MCF 10A (cell line): ENCODE data around the gene FAM181B. TPM values are rescaled to one million over a fixed set of nuclear protein-coding genes. Genes with fewer than 3 reads are reported as not detected.

Experiments used
- BruUV-seq: library from RNA; stranded (reverse); fragments of 400-500 nt; replicated peaks from 2 replicates; lab custom pipeline; 2021; lab: Mats Ljungman, UMichigan
- CTCF ChIA-PET: fragments of 300-600 bp; sonication (Branson Sonifier 250); formaldehyde crosslinking; extraction: SDS; loops from one replicate; lab custom pipeline; 2021; ENCODE audit warnings: antibody characterized with exemption, inconsistent platforms; lab: Yijun Ruan, JAX
- POLR2A ChIA-PET: fragments of 300-600, 350-650 bp; sonication (Branson Sonifier 250); formaldehyde crosslinking; extraction: SDS; loops from one replicate; lab custom pipeline; 2020; ENCODE audit warnings: antibody characterized with exemption, inconsistent platforms; lab: Yijun Ruan, JAX
- DNase-seq: peaks from one replicate; pipeline ENCODE4 v3.0.0-alpha.2; 2018; ENCODE audit not compliant: unreplicated experiment
- H3K27ac Mint-ChIP-seq: one replicate; pipeline ENCODE4 v1.8.0; 2022; ENCODE audit warnings: mild to moderate bottlenecking, low read depth, mixed read lengths; ENCODE audit not compliant: unreplicated experiment
- H3K27me3 Mint-ChIP-seq: one replicate; pipeline ENCODE4 v1.8.0; 2022; ENCODE audit warnings: mixed read lengths; ENCODE audit not compliant: insufficient read depth, unreplicated experiment
- H3K36me3 Mint-ChIP-seq: one replicate; pipeline ENCODE4 v1.8.0; 2022; ENCODE audit warnings: mild to moderate bottlenecking, moderate library complexity, mixed read lengths; ENCODE audit not compliant: insufficient read depth, unreplicated experiment
- H3K4me1 Mint-ChIP-seq: one replicate; pipeline ENCODE4 v1.8.0; 2022; ENCODE audit warnings: mixed read lengths; ENCODE audit not compliant: insufficient read depth, unreplicated experiment
- H3K4me3 Mint-ChIP-seq: one replicate; pipeline ENCODE4 v1.8.0; 2022; ENCODE audit warnings: mild to moderate bottlenecking, moderate library complexity, mixed read lengths; ENCODE audit not compliant: unreplicated experiment
- H3K9me3 Mint-ChIP-seq: one replicate; pipeline ENCODE4 v1.8.0; 2022; ENCODE audit warnings: mixed read lengths; ENCODE audit not compliant: unreplicated experiment
- intact Hi-C: fragments of 100-400 bp; cut with micrococcal nuclease; formaldehyde crosslinking; loops from 2 replicates; pipeline ENCODE4 v1.14.1; 2022
- total RNA-seq: library from RNA; stranded (reverse); gene quantifications from 2 replicates; pipeline ENCODE4 v1.2.3, GENCODE V29; 2022
- TF ChIP-seq, protein P1 (sequence below): fragments of 200-600 bp; IDR thresholded peaks from one replicate; pipeline ENCODE4 v1.8.0; 2022; ENCODE audit warnings: antibody characterized with exemption, mild to moderate bottlenecking; ENCODE audit not compliant: unreplicated experiment

Gene FAM181B
- total RNA-seq, 1 experiment from 2014 or later, result not detected

DNA sequence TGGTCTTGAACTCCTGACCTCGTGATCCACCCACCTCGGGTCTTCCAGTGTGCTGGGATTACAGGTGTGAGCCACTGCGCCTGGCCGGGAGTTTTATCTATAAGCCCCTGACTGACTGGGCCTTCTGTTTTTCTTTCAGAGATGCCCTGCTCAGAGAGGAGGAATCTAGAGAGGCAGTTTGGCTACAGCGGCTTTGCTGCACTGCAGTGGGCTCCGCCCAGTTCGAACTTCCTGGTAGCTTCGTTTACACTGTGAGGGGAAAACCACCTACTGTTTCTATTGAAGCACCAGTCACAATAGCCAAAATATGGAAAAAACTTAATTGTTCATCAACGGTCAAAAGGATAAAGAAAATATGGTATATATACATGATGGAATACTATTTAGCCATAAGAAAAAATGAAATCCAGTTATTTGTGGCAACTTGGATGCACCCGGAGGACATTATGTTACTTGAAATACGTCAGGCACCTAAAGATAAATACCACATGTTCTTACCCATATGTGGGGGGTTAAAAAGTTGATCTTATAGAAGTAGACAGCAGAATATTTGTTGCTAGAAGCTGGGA lies 31.9 kb upstream of the FAM181B start:
- Mint-ChIP-seq H3K9me3 (no peaks in the 10 kb centered on the region), H3K27ac (no peak overlapping the region), H3K4me3 (no peak overlapping the region), H3K27me3 (peaks cover 42% of the 10 kb centered on the region), H3K4me1 (no peaks in the 10 kb centered on the region), H3K36me3 (no peaks in the 10 kb centered on the region)
- no TSS peak for BruUV-seq
- TF ChIP-seq, protein P1, sequence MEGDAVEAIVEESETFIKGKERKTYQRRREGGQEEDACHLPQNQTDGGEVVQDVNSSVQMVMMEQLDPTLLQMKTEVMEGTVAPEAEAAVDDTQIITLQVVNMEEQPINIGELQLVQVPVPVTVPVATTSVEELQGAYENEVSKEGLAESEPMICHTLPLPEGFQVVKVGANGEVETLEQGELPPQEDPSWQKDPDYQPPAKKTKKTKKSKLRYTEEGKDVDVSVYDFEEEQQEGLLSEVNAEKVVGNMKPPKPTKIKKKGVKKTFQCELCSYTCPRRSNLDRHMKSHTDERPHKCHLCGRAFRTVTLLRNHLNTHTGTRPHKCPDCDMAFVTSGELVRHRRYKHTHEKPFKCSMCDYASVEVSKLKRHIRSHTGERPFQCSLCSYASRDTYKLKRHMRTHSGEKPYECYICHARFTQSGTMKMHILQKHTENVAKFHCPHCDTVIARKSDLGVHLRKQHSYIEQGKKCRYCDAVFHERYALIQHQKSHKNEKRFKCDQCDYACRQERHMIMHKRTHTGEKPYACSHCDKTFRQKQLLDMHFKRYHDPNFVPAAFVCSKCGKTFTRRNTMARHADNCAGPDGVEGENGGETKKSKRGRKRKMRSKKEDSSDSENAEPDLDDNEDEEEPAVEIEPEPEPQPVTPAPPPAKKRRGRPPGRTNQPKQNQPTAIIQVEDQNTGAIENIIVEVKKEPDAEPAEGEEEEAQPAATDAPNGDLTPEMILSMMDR, result no peak
- intact Hi-C loops, result no loop called here
- ChIA-PET CTCF (interaction anchor here (0.6 to 0.9 kb wide), 2 partner anchors 71 to 112 kb away, joined by 3 to 4 read pairs; no protein-coding TSS in a partner anchor), POLR2A (no interaction called here)
- DNase-seq, result no peak

- Mint-ChIP-seq H3K27me3 (peaks cover 51% of the 10 kb centered on the region), H3K36me3 (no peaks in the 10 kb centered on the region), H3K4me1 (no peaks in the 10 kb centered on the region), H3K9me3 (no peaks in the 10 kb centered on the region), H3K4me3 (no peak overlapping the region), H3K27ac (no peak overlapping the region)
- CTCF ChIA-PET, result interaction anchor here (0.6 to 1.0 kb wide), 3 partner anchors 12 to 549 kb away, joined by 3 to 7 read pairs (median 4); no protein-coding TSS in a partner anchor
- TF ChIP-seq, protein P1, result no peak
- no TSS peak for BruUV-seq
- DNase-seq, result no peak
- POLR2A ChIA-PET, result no interaction called here
- intact Hi-C loops, result no loop called here
Measured at GRCh38 chr11:82763167-82763566, 29.5 kb upstream of the FAM181B start.

DNA sequence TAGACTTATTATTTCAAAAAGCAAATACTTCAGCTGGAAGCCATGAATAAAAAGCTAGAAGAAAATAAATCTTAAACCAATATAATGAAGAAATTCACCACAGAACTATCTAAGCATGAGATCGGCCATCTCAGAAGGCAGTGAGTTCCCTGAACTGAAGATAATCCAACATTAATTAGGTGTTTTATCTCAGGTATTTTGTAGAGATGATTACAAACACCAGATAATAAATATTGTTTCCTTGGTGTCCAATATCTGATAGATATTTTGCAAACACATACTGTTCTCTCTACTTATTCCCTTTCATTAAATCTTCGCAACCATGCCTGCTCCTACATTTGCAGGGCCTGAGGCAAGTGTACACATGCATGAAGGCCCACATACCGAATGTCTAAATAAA lies 26.0 kb upstream of the FAM181B start:
- CTCF ChIA-PET, result interaction anchor here (0.6 kb wide), 1 partner anchor 38 kb away, joined by 4 read pairs; no protein-coding TSS in a partner anchor
- TF ChIP-seq, protein P1, result no peak
- Mint-ChIP-seq H3K4me1 (no peaks in the 10 kb centered on the region), H3K4me3 (no peak overlapping the region), H3K36me3 (no peaks in the 10 kb centered on the region), H3K27ac (no peak overlapping the region), H3K27me3 (peaks cover 53% of the 10 kb centered on the region), H3K9me3 (no peaks in the 10 kb centered on the region)
- no TSS peak for BruUV-seq
- DNase-seq, result no peak
- POLR2A ChIA-PET, result no interaction called here
- intact Hi-C loops, result loop anchor here (5.0 kb wide), 1 partner anchor 43 kb away; no protein-coding TSS in a partner anchor

DNA sequence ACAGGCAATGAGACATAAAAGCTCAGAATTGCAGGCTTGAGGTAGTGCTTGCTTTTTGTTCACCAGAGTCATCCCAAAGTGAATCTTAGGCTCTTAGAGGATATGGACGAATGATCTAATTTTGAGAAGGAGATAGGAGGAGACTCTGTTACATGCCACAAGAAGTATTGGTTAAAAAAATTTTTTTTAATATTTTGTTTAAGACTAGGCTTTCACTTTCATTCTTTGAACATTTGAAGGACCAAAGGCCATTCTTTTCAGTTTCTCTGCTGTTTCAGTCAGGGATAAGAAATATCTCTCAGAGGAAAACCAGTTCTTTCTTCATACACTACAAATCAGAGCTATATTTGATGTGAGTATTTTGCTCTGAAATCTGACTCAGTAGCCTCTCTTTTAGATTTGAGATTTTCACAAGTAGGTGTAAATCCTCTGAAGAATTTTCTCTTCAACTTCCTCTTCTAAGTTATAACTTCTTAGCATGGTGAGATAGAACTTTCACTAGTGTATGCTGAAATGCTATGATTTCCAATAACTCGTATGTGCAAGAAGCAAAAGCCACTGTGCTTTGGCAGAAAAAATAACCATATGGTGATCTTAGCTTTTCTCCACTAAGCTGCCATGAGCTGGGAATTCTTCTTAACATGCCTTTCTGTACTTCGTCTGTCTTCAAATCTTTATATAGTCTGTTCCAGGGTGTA lies 24.1 kb upstream of the FAM181B start:
- no TSS peak for BruUV-seq
- H3K27me3 Mint-ChIP-seq, result peaks cover 43% of the 10 kb centered on the region
- no peaks in the 10 kb centered on the region for H3K36me3 Mint-ChIP-seq
- H3K4me3 Mint-ChIP-seq, result no peak overlapping the region
- no peaks in the 10 kb centered on the region for H3K4me1 Mint-ChIP-seq
- intact Hi-C loops, result loop anchor here (5.0 kb wide), 1 partner anchor 44 kb away; no protein-coding TSS in a partner anchor
- DNase-seq, result no peak
- POLR2A ChIA-PET, result no interaction called here
- CTCF ChIA-PET, result interaction anchor here (0.8 kb wide), 1 partner anchor 16 kb away, joined by 3 read pairs; no protein-coding TSS in a partner anchor
- TF ChIP-seq, protein P1, result no peak
- no peaks in the 10 kb centered on the region for H3K9me3 Mint-ChIP-seq
- no peak overlapping the region for H3K27ac Mint-ChIP-seq
